Prostate gland (tissue), 2 donors: ENCODE results near the gene FGGY.

ENCODE experiments used
- POLR2A ChIP-seq: fragments of 450-650 bp; IDR thresholded peaks from one replicate; pipeline ENCODE4 v1.6.1; 2016; ENCODE audit warnings: antibody characterized with exemption, mild to moderate bottlenecking
- TF ChIP-seq, protein P1 (sequence below), 4 experiments: fragments of 200-600 bp in 2 of 4; fragments of 450-650 bp in 2 of 4; sonication (generic) in 2 of 4; IDR thresholded peaks; 1 replicate in 3 of 4; 2 replicates in 1 of 4; pipeline ENCODE4 v1.5.1; 2016 to 2019; ENCODE audit warnings: antibody characterized with exemption in 4 of 4, mild to moderate bottlenecking in 2 of 4, moderate library complexity in 2 of 4

DNA sequence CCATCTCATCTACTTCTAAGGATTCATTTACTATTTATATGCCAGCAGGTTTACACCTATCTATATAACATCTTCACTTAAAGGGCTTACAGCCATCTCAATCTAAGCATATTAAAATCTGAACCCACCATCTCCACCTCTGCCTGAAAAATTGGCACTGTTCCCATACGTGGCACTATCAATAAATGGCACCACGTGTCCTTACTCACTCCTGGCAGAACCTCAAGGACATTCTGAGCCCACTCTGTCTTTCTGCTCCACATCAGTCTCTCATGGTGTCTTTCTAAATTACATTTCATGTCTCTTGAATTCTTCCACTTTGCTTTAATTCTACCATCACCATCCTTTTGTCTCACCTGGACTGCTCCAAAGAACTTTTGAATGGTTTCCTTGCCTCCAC, 445.6 kb downstream of the FGGY start:
- no peak for TF ChIP-seq POLR2A
- TF ChIP-seq, protein P1, sequence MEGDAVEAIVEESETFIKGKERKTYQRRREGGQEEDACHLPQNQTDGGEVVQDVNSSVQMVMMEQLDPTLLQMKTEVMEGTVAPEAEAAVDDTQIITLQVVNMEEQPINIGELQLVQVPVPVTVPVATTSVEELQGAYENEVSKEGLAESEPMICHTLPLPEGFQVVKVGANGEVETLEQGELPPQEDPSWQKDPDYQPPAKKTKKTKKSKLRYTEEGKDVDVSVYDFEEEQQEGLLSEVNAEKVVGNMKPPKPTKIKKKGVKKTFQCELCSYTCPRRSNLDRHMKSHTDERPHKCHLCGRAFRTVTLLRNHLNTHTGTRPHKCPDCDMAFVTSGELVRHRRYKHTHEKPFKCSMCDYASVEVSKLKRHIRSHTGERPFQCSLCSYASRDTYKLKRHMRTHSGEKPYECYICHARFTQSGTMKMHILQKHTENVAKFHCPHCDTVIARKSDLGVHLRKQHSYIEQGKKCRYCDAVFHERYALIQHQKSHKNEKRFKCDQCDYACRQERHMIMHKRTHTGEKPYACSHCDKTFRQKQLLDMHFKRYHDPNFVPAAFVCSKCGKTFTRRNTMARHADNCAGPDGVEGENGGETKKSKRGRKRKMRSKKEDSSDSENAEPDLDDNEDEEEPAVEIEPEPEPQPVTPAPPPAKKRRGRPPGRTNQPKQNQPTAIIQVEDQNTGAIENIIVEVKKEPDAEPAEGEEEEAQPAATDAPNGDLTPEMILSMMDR (IDR thresholded peaks at IDR 0.05), result no peak
